NK-92 (cell line): Measurements from ENCODE around the gene AHI1.

Experiments used
- DNase-seq: peaks from one replicate; lab custom pipeline; 2025; ENCODE audit not compliant: unreplicated experiment; lab: John Stamatoyannopoulos, UW

AHI1 gene

GRCh38 chr6:135334169-135334568 is 163.4 kb downstream of the AHI1 start:
- no peak for DNase-seq

GRCh38 chr6:135331002-135331401 is 166.5 kb downstream of the AHI1 start:
- DNase-seq: no peak

GRCh38 chr6:135329851-135330803 is 167.4 kb downstream of the AHI1 start:
- no peak for DNase-seq

DNA sequence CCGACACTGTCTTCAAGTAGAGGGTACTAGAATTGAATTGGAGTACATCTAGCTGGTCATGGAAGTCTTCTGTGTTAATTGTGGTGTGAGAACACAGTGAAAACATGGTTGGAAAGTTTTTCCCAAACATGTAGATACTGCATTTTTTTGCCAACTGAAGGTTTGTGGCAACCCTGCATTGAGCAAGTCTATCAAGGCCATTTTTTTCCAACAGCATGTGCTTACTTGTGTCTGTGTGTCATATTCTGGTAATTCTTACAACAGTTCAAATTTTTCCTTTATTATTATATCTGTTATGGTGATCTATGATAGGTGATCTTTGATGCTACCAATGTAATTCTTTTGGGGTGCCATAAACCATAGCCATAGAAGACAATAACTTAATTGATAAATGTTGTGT is 169.4 kb downstream of the AHI1 start:
- DNase-seq: no peak

DNA sequence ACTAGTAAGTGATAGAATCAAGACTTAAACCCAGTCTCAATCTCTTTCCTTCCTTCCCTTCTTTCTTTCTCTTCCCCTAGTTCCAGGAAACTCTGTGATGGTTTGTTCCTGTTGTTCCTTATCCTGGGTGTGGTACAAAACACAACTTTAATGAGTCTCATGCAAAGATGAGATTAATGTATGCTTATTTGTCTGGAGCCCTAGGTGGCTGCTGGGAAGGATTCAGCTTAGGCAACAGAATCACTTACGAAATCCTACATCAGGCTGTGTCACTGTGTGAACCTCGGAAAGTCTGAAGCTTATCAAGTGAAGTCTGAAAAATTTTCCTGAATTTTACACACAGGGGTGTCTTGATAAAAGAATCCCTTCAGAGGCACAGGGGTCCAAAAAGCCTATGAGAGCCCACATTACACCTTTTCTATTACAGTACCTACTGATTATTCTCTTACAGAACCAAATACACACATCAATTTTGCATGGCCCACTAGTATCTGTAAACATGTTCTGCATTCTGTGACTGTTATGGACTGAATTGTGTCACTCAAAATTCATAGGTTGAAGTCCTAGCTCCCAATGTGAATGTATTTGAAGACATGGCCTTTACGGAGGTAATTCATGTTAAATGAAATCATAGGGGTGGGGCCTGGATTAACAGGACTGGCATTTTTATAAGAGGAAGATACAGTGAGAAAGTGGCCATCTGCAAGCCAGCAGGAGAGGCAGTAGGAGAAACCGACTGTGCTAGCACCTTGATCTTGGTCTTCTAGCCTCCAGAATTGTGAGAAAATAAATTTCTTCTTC is 171.7 kb downstream of the AHI1 start:
- DNase-seq: no peak

DNA sequence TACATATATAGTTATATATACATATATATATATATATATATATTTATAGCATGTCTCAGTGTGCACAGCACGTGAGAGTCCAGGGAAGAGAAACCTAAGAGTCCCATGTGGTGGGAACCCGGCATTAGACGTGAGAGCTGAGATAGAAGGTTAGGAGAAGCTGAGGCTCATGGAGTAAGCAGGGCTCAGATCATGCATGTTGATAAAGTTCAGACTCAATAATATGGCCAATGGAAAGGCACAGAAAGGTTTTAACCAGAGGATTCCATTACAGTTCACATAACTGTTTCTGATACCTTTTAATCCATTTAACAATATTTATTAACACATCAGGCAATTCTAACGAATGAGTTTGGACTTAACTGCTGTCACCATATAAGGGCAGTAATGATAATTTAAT is 173.0 kb downstream of the AHI1 start:
- no peak for DNase-seq

- no peak for DNase-seq
Measured at GRCh38 chr6:135323979-135324378, 173.6 kb downstream of the AHI1 start.

- no peak for DNase-seq
Measured at GRCh38 chr6:135323202-135323668, 174.3 kb downstream of the AHI1 start.

- DNase-seq: no peak
Measured at GRCh38 chr6:135322427-135323201, 174.9 kb downstream of the AHI1 start.

GRCh38 chr6:135320721-135321621 is 176.6 kb downstream of the AHI1 start:
- DNase-seq: no peak

DNA sequence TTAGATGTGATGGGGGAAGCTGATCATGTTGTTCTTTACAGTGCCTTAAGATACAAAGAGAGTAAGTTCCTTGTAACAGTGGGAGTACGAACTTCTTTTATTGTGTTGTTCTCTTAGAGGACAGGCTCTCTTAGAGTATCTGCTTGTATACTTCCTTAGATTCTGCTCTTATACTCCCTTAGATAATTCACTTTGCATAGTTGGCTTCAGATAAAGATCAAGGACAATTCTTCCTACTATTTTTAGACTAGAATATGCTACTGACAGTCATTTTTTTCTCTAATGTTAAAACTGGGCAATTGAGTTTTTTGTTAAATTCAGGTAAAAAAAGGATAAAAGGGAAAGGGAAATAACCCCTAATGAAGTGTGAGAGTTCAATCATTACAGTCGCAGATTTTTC is 177.7 kb downstream of the AHI1 start:
- DNase-seq: no peak

DNA sequence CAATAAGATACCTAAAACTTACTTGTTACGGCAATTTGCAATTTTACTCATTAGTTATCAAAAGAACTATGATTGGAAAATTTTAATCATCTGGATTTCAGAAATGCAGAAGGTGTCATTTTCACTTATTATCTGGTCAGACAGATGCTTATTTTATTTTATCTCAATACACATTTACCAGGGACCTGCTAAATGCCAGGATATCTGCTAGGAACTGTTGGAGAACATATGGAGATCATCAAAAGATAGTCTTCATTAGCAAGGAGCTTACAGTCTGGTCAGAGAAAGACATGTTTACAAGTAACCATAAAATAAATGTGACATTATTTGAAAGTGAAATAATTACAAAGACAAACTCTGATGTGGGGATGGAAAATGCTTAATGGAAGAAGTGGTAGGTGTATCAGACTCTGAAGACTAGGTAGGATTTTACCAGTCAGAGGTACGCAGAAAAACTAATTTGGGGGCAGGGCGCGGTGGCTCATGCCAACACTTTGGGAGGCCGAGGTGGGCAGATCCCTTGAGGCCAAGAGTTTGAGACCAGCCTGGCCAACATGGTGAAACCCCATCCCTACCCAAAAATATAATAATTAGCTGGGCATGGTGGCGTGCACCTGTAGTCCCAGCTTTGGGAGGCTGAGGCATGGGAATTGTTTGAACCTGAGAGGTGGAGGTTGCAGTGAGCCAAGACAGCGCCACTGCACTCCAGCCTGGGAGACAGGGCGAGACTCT is 178.6 kb downstream of the AHI1 start:
- no peak for DNase-seq

GRCh38 chr6:135314543-135314942 is 183.0 kb downstream of the AHI1 start:
- DNase-seq: no peak

GRCh38 chr6:135311446-135312200 is 185.9 kb downstream of the AHI1 start:
- DNase-seq: no peak

- DNase-seq: no peak
Measured at GRCh38 chr6:135310291-135310690, 187.2 kb downstream of the AHI1 start.

- no peak for DNase-seq
Measured at GRCh38 chr6:135306740-135307420, 190.7 kb downstream of the AHI1 start.

DNA sequence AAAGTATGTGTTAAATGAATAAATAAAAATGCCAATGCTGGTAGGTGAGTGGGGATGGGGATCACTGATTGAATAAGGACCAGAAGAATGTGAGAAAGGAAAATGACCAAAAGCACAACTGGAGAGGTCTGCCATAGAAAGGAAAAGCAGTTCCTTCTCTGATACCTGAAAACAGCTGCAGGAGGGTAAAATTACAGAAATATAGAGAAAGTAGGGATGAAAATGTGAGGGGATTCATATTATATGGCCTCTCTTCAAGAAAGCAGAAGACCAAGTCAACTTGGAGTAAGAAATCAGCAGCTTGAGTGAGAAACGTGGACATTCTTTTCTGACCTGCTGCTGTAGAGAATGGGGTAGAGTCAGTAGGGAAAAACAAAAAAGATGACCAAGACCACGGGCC is 191.4 kb downstream of the AHI1 start:
- DNase-seq: no peak

GRCh38 chr6:135305684-135306083 is 191.9 kb downstream of the AHI1 start:
- DNase-seq: no peak
